ENCODE measurements around the gene ALLC.
A peak's percentile ranks its signal among the peaks of the same experiment; 100 is the strongest.

The ALLC gene

GRCh38 chr2:3680548-3681345 is 22.7 kb downstream of the ALLC start:
- no peak for DNase-seq

- no peak for DNase-seq
Observed at GRCh38 chr2:3681625-3682024, 23.6 kb downstream of the ALLC start.

- no peak for DNase-seq
Observed at GRCh38 chr2:3682811-3683210, 24.8 kb downstream of the ALLC start.

GRCh38 chr2:3683748-3684454 is 25.9 kb downstream of the ALLC start:
- no peak for DNase-seq

GRCh38 chr2:3689998-3690748 is 32.2 kb downstream of the ALLC start:
- no peak for DNase-seq

- peak; percentile 26 for DNase-seq
Observed at GRCh38 chr2:3692375-3692774, 34.4 kb downstream of the ALLC start.

GRCh38 chr2:3696545-3696944 is 38.5 kb downstream of the ALLC start:
- no peak for DNase-seq

GRCh38 chr2:3701071-3701470 is 43.1 kb downstream of the ALLC start:
- no peak for DNase-seq

GRCh38 chr2:3703236-3703756 is 45.3 kb downstream of the ALLC start, which contains the start of gene DCDC2C:
Gene DCDC2C (plus strand): TSS chr2:3703575. CDS start chr2:3703752, 177 bp downstream.
- DNase-seq: no peak

GRCh38 chr2:3703757-3704355 is 45.9 kb downstream of the ALLC start:
- DNase-seq: no peak

GRCh38 chr2:3704692-3705091 is 46.7 kb downstream of the ALLC start:
- no peak for DNase-seq

GRCh38 chr2:3705782-3706181 is 47.8 kb downstream of the ALLC start:
- no peak for DNase-seq

GRCh38 chr2:3706892-3707291 is 48.9 kb downstream of the ALLC start:
- DNase-seq: no peak

GRCh38 chr2:3708576-3708975 is 50.6 kb downstream of the ALLC start:
- no peak for DNase-seq

- DNase-seq: no peak
Observed at GRCh38 chr2:3709225-3709624, 51.2 kb downstream of the ALLC start.

- DNase-seq: no peak
Observed at GRCh38 chr2:3712424-3712823, 54.4 kb downstream of the ALLC start.

- no peak for DNase-seq
Observed at GRCh38 chr2:3712831-3713503, 55.0 kb downstream of the ALLC start.

- DNase-seq: no peak
Observed at GRCh38 chr2:3718679-3719078, 60.7 kb downstream of the ALLC start.

- no peak for DNase-seq
Observed at GRCh38 chr2:3725002-3725401, 67.0 kb downstream of the ALLC start.

- no peak for DNase-seq
Observed at GRCh38 chr2:3725458-3726250, 67.7 kb downstream of the ALLC start.

GRCh38 chr2:3726511-3726910 is 68.5 kb downstream of the ALLC start:
- DNase-seq: no peak

All from NCI-H774 (cell line).